Astrocyte (in vitro differentiated cells and primary cell): ENCODE results near the gene CRYBB2. TPM values are rescaled to one million over a fixed set of nuclear protein-coding genes. Genes with fewer than 3 reads are reported as not detected.
"Not testable (repeated sequence)": the region's sequence is repeated elsewhere in the genome, so short reads cannot be mapped to it uniquely, and the experiment has no call there.

Experiments
- DNase-seq: peaks from one replicate; pipeline ENCODE4 v3.0.0-alpha.2; 2010; ENCODE audit warnings: low read depth
- FAIRE-seq: peaks from 2 replicates; lab custom pipeline; 2011; peaks lifted over from hg19 to GRCh38; lab: Jason Lieb, UNC
- H2AFZ ChIP-seq: 2 replicates; pipeline ENCODE4 v1.6.0; 2012; ENCODE audit warnings: low read depth, low read length, inconsistent platforms
- H3K27ac ChIP-seq: 2 replicates; pipeline ENCODE4 v1.5.1; 2011; ENCODE audit warnings: low read depth, low read length, inconsistent platforms
- H3K27me3 ChIP-seq: 2 replicates; pipeline ENCODE4 v1.6.0; 2011; ENCODE audit warnings: low read length, inconsistent platforms; ENCODE audit not compliant: insufficient read depth
- H3K36me3 ChIP-seq: 2 replicates; pipeline ENCODE4 v1.5.1; 2011; ENCODE audit warnings: low read length, inconsistent platforms; ENCODE audit not compliant: insufficient read depth
- H3K4me1 ChIP-seq: 2 replicates; pipeline ENCODE4 v1.5.1; 2011; ENCODE audit warnings: low read length, inconsistent platforms; ENCODE audit not compliant: insufficient read depth
- H3K4me2 ChIP-seq: 2 replicates; pipeline ENCODE4 v1.6.0; 2012; ENCODE audit warnings: low read length, inconsistent platforms
- H3K4me3 ChIP-seq: 2 replicates; pipeline ENCODE4 v1.5.1; 2011; ENCODE audit warnings: low read depth, mild to moderate bottlenecking, low read length, inconsistent platforms; ENCODE audit not compliant: insufficient read depth
- H3K79me2 ChIP-seq: 2 replicates; pipeline ENCODE4 v1.6.0; 2012; ENCODE audit warnings: mild to moderate bottlenecking, low read length, inconsistent platforms; ENCODE audit not compliant: insufficient read depth
- H3K9ac ChIP-seq: 2 replicates; pipeline ENCODE4 v1.6.0; 2012; ENCODE audit warnings: mild to moderate bottlenecking, low read length, inconsistent platforms
- H3K9me3 ChIP-seq: 2 replicates; pipeline ENCODE4 v1.5.1; 2012; ENCODE audit warnings: low read depth, mild to moderate bottlenecking, low read length, inconsistent platforms; ENCODE audit not compliant: insufficient read depth
- H4K20me1 ChIP-seq: 2 replicates; pipeline ENCODE4 v1.6.0; 2012; ENCODE audit warnings: low read length, inconsistent platforms; ENCODE audit not compliant: insufficient read depth
- H3K27ac Mint-ChIP-seq: one replicate; pipeline ENCODE4 v1.8.0; 2021; ENCODE audit warnings: mild to moderate bottlenecking, mixed read lengths; ENCODE audit not compliant: unreplicated experiment
- H3K27me3 Mint-ChIP-seq: one replicate; pipeline ENCODE4 v1.8.0; 2021; ENCODE audit warnings: low read depth, mixed read lengths; ENCODE audit not compliant: unreplicated experiment
- H3K36me3 Mint-ChIP-seq: one replicate; pipeline ENCODE4 v1.8.0; 2021; ENCODE audit warnings: low read depth, mixed read lengths; ENCODE audit not compliant: unreplicated experiment
- H3K4me1 Mint-ChIP-seq: one replicate; pipeline ENCODE4 v1.8.0; 2021; ENCODE audit warnings: low read depth, mixed read lengths; ENCODE audit not compliant: unreplicated experiment
- H3K4me3 Mint-ChIP-seq: one replicate; pipeline ENCODE4 v1.8.0; 2021; ENCODE audit warnings: mild to moderate bottlenecking, moderate library complexity, mixed read lengths; ENCODE audit not compliant: unreplicated experiment
- H3K9me3 Mint-ChIP-seq: one replicate; pipeline ENCODE4 v1.8.0; 2021; ENCODE audit warnings: mild to moderate bottlenecking, mixed read lengths; ENCODE audit not compliant: unreplicated experiment
- EZH2 ChIP-seq: IDR thresholded peaks from 2 replicates; pipeline ENCODE4 v1.6.1; 2012; ENCODE audit warnings: mild to moderate bottlenecking, low read length, inconsistent platforms; ENCODE audit not compliant: insufficient read depth
- total RNA-seq: library from RNA; stranded (reverse); gene quantifications from 2 replicates; pipeline ENCODE4 v1.2.1, GENCODE V29; 2021
- TF ChIP-seq, protein P1 (sequence below): IDR thresholded peaks from 2 replicates; pipeline ENCODE4 v1.5.1; 2011; ENCODE audit warnings: low read depth, mild to moderate bottlenecking, inconsistent platforms, low read length, moderate library complexity; ENCODE audit not compliant: insufficient read depth

The CRYBB2 gene
- total RNA-seq, 1 donor from 2014 or later, result not detected

DNA sequence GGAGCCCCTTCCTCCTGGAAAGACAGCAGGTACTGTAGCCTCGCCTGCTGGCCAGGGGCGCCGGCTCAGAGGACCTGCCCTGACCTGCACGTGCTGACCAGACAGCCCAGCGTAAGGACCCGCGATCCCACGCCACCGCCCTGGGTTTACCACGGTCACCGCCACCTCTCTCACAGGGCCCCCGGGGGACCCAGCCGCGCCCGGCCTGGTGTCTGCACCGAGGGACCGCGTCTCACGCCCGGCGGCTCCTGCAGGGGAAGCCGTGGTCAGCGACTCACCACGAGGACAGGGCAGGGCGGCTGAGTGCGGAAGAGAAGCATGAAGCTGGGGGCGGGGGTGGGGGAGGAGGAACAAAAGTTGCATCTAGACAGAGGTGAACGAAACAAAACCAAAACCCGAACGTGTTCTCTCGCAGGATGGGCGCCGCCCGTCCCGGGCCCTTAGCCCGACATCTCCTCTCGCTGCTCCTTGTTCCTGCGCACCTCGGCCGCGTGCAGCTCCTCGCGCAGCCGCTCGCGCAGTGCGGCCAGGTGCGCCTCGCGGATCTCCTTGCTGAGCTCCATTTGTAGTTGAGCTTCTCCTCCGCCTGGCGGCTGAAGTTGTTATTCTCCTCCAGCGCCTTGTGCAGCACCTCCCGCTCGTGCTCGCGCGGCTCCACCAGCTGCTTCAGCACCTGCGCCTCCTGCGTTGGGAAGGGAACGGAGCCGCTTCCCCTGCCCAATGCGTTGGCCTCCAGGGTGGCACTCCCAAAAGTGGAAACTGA lies 40.4 kb upstream of the CRYBB2 start:
- not testable (repeated sequence) for FAIRE-seq

DNA sequence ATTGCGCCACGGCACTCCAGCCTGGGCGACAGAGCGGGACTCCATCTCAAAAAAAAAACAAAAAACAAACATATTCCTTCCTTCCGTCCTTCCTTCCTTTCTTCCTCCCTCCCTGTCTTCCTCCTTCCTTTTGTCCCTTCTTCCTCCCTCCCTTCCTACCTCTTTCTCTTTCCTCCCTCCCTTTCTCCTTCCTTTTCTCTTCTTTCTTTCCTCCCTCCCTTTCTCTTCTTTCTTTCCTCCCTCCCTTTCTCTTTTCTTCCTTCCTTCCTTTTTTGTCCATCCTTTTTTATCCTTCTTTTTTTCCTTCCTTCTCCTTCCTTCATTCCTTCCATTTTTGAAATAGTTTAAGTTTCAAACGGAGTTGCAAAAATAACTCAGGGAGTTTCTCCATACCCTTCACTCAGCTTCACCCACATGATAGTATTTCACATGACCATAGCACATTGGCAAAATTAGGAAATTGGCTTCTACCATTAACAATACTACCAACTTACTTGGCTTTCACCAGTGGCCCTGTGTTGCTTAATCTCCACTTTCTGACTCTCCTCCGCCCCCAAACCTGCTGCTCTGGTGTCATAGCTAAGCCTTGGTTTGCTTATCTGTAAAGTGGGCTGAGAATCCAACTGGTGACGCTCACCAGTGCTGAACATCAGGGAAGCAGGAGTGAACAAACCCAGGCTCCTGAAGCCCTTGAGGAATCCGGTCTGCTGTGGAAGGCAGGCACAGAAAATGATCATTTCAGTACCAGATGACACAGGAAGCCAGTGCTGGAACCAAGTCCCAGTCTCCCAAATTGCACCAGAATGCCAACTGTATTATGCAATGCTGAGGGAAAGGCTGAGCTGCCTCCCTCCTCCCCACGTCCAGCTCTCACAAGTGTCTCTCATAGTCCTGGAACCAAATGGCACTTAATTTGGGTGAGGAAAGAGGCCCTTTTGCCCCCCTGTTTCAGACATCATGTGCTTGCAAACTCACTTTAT lies 37.0 kb upstream of the CRYBB2 start:
- Histone ChIP-seq H2AFZ (no peak overlapping the region), H3K27me3 (no peaks in the 10 kb centered on the region), H3K27ac (no peak overlapping the region), H3K4me1 (no peaks in the 10 kb centered on the region), H3K4me2 (no peak overlapping the region), H3K36me3 (no peaks in the 10 kb centered on the region), H4K20me1 (no peaks in the 10 kb centered on the region), H3K9ac (no peak overlapping the region), H3K79me2 (no peaks in the 10 kb centered on the region), H3K4me3 (no peak overlapping the region), H3K9me3 (no peaks in the 10 kb centered on the region)
- Mint-ChIP-seq H3K4me3 (no peak overlapping the region), H3K36me3 (peaks cover 39% of the 10 kb centered on the region), H3K9me3 (peaks cover 9% of the 10 kb centered on the region), H3K27me3 (no peaks in the 10 kb centered on the region), H3K4me1 (peaks cover 1% of the 10 kb centered on the region), H3K27ac (no peak overlapping the region)
- FAIRE-seq, result no peak
- DNase-seq, result no peak
- TF ChIP-seq, protein P1, sequence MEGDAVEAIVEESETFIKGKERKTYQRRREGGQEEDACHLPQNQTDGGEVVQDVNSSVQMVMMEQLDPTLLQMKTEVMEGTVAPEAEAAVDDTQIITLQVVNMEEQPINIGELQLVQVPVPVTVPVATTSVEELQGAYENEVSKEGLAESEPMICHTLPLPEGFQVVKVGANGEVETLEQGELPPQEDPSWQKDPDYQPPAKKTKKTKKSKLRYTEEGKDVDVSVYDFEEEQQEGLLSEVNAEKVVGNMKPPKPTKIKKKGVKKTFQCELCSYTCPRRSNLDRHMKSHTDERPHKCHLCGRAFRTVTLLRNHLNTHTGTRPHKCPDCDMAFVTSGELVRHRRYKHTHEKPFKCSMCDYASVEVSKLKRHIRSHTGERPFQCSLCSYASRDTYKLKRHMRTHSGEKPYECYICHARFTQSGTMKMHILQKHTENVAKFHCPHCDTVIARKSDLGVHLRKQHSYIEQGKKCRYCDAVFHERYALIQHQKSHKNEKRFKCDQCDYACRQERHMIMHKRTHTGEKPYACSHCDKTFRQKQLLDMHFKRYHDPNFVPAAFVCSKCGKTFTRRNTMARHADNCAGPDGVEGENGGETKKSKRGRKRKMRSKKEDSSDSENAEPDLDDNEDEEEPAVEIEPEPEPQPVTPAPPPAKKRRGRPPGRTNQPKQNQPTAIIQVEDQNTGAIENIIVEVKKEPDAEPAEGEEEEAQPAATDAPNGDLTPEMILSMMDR, result no peak
- no peak for TF ChIP-seq EZH2

More for the DNA sequence above, 40.4 kb upstream of the CRYBB2 start:
- not testable (repeated sequence) for DNase-seq, H3K27ac Mint-ChIP-seq, H3K4me2 ChIP-seq, H3K4me3 ChIP-seq, H3K4me3 Mint-ChIP-seq, H3K79me2 ChIP-seq, H3K4me1 ChIP-seq, H3K27me3 Mint-ChIP-seq, H3K27ac ChIP-seq, H3K9me3 Mint-ChIP-seq, H3K36me3 ChIP-seq, H3K9me3 ChIP-seq, H4K20me1 ChIP-seq, H3K27me3 ChIP-seq, H3K4me1 Mint-ChIP-seq, H2AFZ ChIP-seq, H3K9ac ChIP-seq
- H3K36me3 Mint-ChIP-seq, result peaks cover 40% of the 10 kb centered on the region

DNA sequence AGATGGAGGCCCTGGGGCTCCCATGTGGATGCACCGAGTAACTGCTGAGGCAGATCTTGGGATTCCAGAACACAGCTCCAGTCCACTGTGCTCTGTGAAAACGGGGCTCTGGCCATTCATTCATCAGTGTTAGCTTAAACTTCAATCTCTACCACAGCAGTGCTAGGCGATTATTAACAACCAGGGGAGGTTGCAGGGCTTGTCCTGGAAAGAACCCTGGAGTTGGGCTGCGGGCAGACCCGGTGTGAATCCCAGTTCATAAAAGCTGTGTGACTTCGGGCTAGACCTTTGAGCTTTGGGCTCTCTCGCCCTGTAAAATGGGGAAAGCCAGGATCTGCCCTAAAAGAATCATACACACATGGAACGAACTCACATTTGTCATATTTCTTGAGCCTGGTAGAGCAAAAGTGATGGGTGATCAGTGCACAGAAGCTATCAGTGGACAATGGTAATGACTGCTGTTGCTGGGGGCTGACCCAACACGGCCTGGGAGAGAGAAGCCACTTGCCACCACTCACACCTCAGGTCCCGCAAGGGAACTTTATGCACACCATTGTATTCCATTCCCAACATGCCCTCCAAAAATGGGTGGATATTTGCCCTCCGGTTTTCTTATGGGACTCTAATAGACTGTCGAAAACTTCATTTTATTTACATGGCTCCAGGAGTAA lies 35.4 kb upstream of the CRYBB2 start:
- H3K4me1 Mint-ChIP-seq, result no peaks in the 10 kb centered on the region

More for the DNA sequence above, 35.4 kb upstream of the CRYBB2 start:
- no peak overlapping the region for H3K4me3 ChIP-seq
- FAIRE-seq (no peak), DNase-seq (no peak)
- H3K4me1 ChIP-seq, result no peaks in the 10 kb centered on the region
- no peaks in the 10 kb centered on the region for H4K20me1 ChIP-seq
- Mint-ChIP-seq H3K27me3 (no peaks in the 10 kb centered on the region), H3K36me3 (peaks cover 38% of the 10 kb centered on the region), H3K9me3 (peaks cover 9% of the 10 kb centered on the region), H3K4me3 (no peak overlapping the region), H3K27ac (no peak overlapping the region)
- no peak overlapping the region for H3K4me2 ChIP-seq
- H2AFZ ChIP-seq, result no peak overlapping the region
- H3K79me2 ChIP-seq, result no peaks in the 10 kb centered on the region
- no peak overlapping the region for H3K27ac ChIP-seq
- TF ChIP-seq EZH2, result no peak
- TF ChIP-seq, protein P1, result no peak
- no peaks in the 10 kb centered on the region for H3K27me3 ChIP-seq
- no peak overlapping the region for H3K9ac ChIP-seq
- H3K36me3 ChIP-seq, result no peaks in the 10 kb centered on the region
- no peaks in the 10 kb centered on the region for H3K9me3 ChIP-seq
